DOHH2 (cell line): ENCODE data around the gene MCF2L.

Source experiments
- H3F3A ChIP-seq: fragments of 200-600 bp; sonication (generic), shearing (Covaris generic); 2 replicates; pipeline ENCODE4 v1.6.0; 2016; ENCODE audit warnings: antibody characterized with exemption, mild to moderate bottlenecking; ENCODE audit not compliant: control insufficient read depth, insufficient read depth
- H3K27ac ChIP-seq: fragments of 200-600 bp; sonication (generic); 2 replicates; pipeline ENCODE4 v1.5.1; 2014; ENCODE audit warnings: low read depth, mild to moderate bottlenecking, low read length, moderate library complexity
- H3K27me3 ChIP-seq: fragments of 200-600 bp; sonication (generic); 2 replicates; pipeline ENCODE4 v1.6.1; 2014; ENCODE audit warnings: mild to moderate bottlenecking, low read length, mixed read lengths; ENCODE audit not compliant: control insufficient read depth
- H3K36me3 ChIP-seq: fragments of 200-600 bp; sonication (generic); 2 replicates; pipeline ENCODE4 v1.6.1; 2014; ENCODE audit warnings: mild to moderate bottlenecking, low read length, moderate library complexity, mixed read lengths; ENCODE audit not compliant: control insufficient read depth
- H3K4me1 ChIP-seq: fragments of 200-600 bp; sonication (generic); 2 replicates; pipeline ENCODE4 v1.6.1; 2014; ENCODE audit warnings: mild to moderate bottlenecking, low read length, mixed read lengths; ENCODE audit not compliant: control insufficient read depth
- H3K4me2 ChIP-seq: fragments of 200-600 bp; sonication (generic); 2 replicates; pipeline ENCODE4 v1.6.0; 2014; ENCODE audit warnings: mild to moderate bottlenecking, low read length, moderate library complexity
- H3K4me3 ChIP-seq: fragments of 200-600 bp; sonication (generic); 2 replicates; pipeline ENCODE4 v1.5.1; 2014; ENCODE audit warnings: mild to moderate bottlenecking, low read length, mixed read lengths
- H3K79me2 ChIP-seq: fragments of 200-600 bp; sonication (generic); 2 replicates; pipeline ENCODE4 v1.6.1; 2014; ENCODE audit warnings: mild to moderate bottlenecking, low read length, mixed read lengths; ENCODE audit not compliant: control insufficient read depth
- H3K9me2 ChIP-seq: fragments of 200-600 bp; sonication (generic); replicated peaks from 2 replicates; pipeline ENCODE4 v1.6.1; 2014; ENCODE audit warnings: mild to moderate bottlenecking, low read length, mixed read lengths; ENCODE audit not compliant: control insufficient read depth
- H3K9me3 ChIP-seq: fragments of 200-600 bp; sonication (generic); 2 replicates; pipeline ENCODE4 v1.6.1; 2014; ENCODE audit warnings: antibody characterized with exemption, low read length, mixed read lengths; ENCODE audit not compliant: control insufficient read depth, insufficient read depth
- H4K20me1 ChIP-seq: fragments of 200-600 bp; sonication (generic); 2 replicates; pipeline ENCODE4 v1.6.0; 2014; ENCODE audit warnings: low read depth, mild to moderate bottlenecking, antibody characterized with exemption, low read length, moderate library complexity; ENCODE audit not compliant: control insufficient read depth, insufficient read depth
- CTCF ChIP-seq: fragments of 200-600 bp; sonication (generic); IDR thresholded peaks from one replicate; pipeline ENCODE4 v1.5.1; 2014; ENCODE audit warnings: antibody characterized with exemption, mild to moderate bottlenecking, low read depth, low read length; ENCODE audit not compliant: poor library complexity, severe bottlenecking
- EZH2phosphoT487 ChIP-seq: fragments of 200-600 bp; sonication (generic); IDR thresholded peaks from 2 replicates; pipeline ENCODE4 v1.6.1; 2017; ENCODE audit warnings: borderline replicate concordance, mild to moderate bottlenecking, antibody characterized with exemption, low read length, moderate library complexity, mixed read lengths

Gene MCF2L

DNA sequence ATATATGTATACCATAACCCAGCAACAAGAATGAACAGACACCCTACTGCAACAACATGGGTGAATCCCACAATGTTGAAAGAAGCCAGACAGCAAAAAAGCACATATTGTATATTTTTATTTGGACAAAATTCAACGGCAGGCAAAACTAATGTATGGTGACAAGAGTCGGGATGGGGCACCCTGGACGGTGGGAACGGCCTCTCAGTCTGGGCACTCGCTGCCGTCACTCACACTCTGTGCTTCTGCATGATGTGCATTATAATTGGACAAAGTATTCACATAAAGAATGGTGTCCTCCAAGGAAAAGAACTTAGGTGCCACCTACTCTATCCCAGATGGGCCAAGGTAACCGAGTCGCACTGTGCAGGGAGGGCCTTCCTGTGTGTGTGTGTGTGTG lies 71.0 kb downstream of the MCF2L start:
- H3K9me2 ChIP-seq, result no peaks in the 10 kb centered on the region
- H3F3A ChIP-seq, result no peaks in the 10 kb centered on the region
- no peaks in the 10 kb centered on the region for H3K36me3 ChIP-seq
- TF ChIP-seq CTCF (no peak), EZH2phosphoT487 (no peak)
- no peaks in the 10 kb centered on the region for H3K9me3 ChIP-seq
- no peak overlapping the region for H3K27ac ChIP-seq
- no peaks in the 10 kb centered on the region for H3K4me1 ChIP-seq
- no peaks in the 10 kb centered on the region for H3K27me3 ChIP-seq
- H3K79me2 ChIP-seq, result no peaks in the 10 kb centered on the region
- no peak overlapping the region for H3K4me3 ChIP-seq
- H4K20me1 ChIP-seq, result no peaks in the 10 kb centered on the region
- H3K4me2 ChIP-seq, result no peak overlapping the region

GRCh38 chr13:113040597-113041292 lies 71.7 kb downstream of the MCF2L start:
- Histone ChIP-seq H3K79me2 (no peaks in the 10 kb centered on the region), H3K36me3 (no peaks in the 10 kb centered on the region), H3K9me2 (no peaks in the 10 kb centered on the region), H3F3A (no peaks in the 10 kb centered on the region), H3K27me3 (no peaks in the 10 kb centered on the region), H3K4me1 (no peaks in the 10 kb centered on the region), H3K9me3 (no peaks in the 10 kb centered on the region), H3K27ac (no peak overlapping the region), H4K20me1 (no peaks in the 10 kb centered on the region), H3K4me2 (no peak overlapping the region), H3K4me3 (no peak overlapping the region)
- TF ChIP-seq EZH2phosphoT487 (no peak), CTCF (no peak)

GRCh38 chr13:113041293-113041690 lies 72.3 kb downstream of the MCF2L start:
- H3F3A ChIP-seq, result no peaks in the 10 kb centered on the region
- no peaks in the 10 kb centered on the region for H3K27me3 ChIP-seq
- no peaks in the 10 kb centered on the region for H3K4me1 ChIP-seq
- no peaks in the 10 kb centered on the region for H3K36me3 ChIP-seq
- H4K20me1 ChIP-seq, result no peaks in the 10 kb centered on the region
- H3K79me2 ChIP-seq, result no peaks in the 10 kb centered on the region
- H3K9me2 ChIP-seq, result no peaks in the 10 kb centered on the region
- TF ChIP-seq CTCF (no peak), EZH2phosphoT487 (no peak)
- no peaks in the 10 kb centered on the region for H3K9me3 ChIP-seq
- no peak overlapping the region for H3K4me2 ChIP-seq
- H3K4me3 ChIP-seq, result no peak overlapping the region
- H3K27ac ChIP-seq, result no peak overlapping the region
